Measurements from ENCODE around the gene MTX1.

The MTX1 gene

DNA sequence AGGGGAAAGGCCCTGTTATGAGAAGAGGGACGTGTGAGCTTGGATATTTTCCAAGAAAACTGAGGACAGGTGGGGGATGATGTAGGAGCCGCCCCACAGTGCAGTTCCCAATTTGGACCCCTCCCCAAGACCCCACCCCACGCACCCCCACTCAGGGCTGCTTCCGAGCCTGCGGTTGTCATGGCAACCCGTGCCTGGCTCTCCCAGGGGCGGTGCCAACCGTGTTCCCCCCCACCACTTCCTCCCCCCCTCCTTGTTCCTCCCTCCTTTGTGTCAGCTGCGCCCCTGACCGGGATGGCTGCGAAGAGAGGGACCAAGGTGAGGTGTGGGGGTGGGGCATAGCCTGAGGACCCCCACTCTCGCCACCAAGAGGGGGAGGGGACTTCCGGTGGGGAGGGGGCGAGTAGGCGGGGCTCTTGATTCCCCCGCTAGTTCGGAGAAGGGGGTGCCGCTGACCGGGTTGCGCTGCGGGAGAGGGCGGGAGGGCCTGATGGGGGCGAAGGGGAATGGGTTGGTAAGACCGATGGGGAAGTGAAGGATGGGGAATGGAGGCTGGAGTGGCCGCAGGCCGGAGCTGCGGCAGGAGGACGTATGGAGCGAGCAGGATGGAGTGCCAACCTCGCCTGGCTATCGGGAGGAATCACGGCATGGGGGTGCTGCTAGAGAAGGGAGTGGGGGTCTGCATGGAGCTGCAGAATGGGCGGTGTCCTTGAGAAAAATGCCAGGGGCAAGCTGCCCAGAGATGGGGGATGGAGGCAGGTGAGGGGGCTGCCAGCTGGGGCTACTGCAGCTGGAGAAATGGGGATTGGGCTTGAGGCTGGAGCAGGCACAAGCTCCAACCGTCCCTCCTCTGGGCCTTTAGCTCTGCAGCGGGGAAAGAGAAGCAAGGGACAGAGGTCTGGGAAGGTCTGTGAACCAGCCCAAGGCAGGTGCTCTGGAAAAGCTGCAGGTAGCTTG, 33.9 kb upstream of the MTX1 start:
- DNase-seq = no peak

- DNase-seq = no peak
These were observed 33.1 kb upstream of the MTX1 start for GRCh38 chr1:155175281-155175926.

DNA sequence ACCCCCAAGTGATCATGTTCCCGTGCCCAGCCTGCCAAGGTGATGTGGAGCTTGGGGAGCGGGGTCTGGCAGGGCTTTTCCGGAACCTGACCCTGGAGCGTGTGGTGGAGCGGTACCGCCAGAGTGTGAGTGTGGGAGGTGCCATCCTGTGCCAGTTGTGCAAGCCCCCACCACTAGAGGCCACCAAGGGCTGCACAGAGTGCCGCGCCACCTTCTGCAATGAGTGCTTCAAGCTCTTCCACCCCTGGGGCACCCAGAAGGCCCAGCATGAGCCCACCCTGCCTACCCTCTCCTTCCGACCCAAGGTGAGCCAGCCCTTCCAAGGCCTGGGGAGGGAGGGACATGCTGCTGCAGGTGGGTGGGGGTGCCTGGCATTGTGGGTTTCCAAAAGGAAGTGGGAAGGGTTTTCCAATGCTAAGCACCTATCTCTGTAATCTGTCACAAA, 32.5 kb upstream of the MTX1 start:
- DNase-seq = peak; percentile 16 to 29

GRCh38 chr1:155176544-155177071, 31.9 kb upstream of the MTX1 start:
- peak; percentile 71 to 76 for DNase-seq

DNA sequence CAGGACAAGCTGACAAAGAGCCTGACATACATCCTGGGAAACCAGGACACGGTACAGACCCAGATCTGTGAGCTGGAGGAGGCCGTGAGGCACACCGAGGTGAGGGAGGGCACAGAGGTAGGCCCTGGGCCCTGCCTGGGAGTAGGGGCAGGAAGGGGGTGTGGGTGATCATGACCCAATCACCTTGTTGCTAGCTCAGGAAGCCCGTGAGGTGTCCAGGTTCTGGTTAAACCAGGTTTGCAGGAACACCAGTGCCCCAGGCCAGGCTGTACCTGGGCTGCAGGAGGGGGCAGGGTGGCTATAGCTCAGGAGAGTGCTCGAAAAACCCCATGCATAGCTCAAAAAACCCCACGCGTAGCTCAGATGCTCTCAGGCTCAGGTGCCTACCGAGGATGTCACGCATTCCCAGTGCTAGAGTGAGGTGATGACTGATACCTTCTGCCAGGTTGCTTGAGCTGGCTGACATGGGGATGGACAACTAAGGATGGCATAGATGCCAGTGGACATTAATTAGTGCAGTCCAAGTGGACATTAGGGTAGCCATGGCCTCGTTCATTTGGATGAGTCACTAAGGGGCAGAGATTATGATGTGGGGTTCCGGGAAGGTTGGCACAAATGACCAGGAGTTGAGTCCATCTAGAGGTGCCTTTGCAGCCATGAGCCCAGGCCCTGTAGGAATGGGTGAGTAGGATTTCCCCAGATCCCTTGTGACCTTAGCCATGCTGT, 31.1 kb upstream of the MTX1 start:
- no peak for DNase-seq

DNA sequence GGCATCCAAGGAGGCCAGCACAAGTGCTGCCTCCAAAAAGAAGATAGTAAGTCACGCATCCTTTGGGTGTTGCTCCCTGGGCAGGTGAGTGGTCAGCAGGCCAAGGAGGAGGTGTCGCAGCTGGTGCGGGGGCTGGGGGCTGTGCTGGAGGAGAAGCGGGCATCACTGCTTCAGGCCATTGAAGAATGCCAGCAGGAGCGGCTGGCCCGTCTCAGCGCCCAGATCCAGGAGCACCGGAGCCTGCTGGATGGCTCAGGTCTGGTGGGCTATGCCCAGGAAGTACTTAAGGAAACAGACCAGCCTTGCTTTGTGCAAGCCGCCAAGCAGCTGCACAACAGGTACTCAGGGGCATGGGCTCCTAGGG, 30.6 kb upstream of the MTX1 start:
- DNase-seq = no peak

- DNase-seq = peak; percentile 16 to 41
These were observed 29.9 kb upstream of the MTX1 start for GRCh38 chr1:155178441-155179111.

- no peak for DNase-seq
These were observed 29.1 kb upstream of the MTX1 start for GRCh38 chr1:155179112-155180031.

DNA sequence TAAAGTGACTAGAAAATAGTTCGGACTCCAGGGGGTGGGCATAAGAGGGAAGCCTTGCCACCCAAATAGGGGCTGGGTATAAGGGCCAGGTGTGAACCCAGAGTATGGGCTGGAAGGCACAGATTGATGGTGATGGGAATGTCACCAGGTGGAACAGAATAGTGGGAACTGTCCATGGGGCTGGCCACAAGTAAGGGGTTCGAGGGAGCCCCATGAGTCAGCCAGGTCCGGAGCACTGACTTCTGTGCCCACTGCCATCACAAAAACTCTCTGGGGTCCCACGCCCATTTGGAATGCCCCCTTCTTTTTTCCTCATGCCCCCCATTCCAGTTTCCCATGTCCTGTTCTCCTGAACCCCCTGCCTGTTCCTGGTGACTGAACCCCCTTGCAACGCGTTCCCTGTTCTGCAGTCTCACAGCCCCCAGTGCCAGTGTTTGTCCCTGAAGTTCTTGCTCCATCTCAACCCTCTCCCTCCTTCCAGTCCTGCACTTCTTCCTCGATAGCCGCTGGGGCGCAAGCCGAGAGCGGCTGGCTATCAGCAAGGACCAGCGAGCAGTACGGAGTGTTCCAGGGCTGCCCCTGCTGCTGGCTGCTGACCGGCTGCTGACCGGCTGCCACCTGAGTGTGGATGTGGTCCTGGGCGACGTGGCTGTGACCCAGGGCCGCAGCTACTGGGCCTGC, 27.0 kb upstream of the MTX1 start:
- DNase-seq = no peak

- DNase-seq = no peak
These were observed 26.4 kb upstream of the MTX1 start for GRCh38 chr1:155182052-155182550.

DNA sequence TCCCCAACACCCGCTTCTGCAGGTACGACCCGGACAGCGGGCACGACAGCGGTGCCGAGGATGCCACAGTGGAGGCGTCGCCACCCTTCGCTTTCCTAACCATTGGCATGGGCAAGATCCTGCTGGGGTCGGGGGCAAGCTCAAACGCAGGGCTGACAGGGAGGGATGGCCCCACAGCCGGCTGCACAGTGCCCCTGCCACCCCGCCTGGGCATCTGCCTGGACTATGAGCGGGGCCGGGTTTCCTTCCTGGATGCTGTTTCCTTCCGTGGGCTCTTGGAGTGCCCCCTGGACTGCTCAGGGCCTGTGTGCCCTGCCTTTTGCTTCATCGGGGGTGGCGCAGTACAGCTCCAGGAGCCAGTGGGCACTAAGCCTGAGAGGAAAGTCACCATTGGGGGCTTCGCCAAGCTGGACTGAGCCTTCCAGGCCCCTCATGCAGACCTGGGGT, 24.7 kb upstream of the MTX1 start:
- no peak for DNase-seq

DNA sequence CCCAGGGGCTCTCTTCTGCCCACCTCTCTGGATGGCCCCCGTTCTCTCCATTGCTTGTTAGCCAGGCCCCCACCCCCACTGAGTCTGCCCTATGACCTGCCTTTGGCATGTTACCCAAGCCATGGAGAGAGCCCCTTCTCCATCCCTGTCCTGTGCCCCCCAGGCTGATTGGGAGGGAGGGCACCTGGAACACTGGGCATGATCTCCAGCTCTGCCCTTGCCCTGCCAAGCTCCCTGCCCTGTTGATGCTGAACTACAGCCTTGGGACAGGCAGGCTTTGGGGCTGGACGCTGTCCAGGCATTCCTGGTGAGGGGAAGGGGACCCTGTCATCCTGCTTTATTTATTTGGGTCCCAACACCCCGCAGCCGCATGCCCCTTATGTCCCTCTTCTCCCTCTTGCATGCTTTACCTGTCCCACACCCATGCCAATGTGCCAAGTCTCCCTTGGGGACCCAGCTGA, 24.1 kb upstream of the MTX1 start:
- no peak for DNase-seq

DNA sequence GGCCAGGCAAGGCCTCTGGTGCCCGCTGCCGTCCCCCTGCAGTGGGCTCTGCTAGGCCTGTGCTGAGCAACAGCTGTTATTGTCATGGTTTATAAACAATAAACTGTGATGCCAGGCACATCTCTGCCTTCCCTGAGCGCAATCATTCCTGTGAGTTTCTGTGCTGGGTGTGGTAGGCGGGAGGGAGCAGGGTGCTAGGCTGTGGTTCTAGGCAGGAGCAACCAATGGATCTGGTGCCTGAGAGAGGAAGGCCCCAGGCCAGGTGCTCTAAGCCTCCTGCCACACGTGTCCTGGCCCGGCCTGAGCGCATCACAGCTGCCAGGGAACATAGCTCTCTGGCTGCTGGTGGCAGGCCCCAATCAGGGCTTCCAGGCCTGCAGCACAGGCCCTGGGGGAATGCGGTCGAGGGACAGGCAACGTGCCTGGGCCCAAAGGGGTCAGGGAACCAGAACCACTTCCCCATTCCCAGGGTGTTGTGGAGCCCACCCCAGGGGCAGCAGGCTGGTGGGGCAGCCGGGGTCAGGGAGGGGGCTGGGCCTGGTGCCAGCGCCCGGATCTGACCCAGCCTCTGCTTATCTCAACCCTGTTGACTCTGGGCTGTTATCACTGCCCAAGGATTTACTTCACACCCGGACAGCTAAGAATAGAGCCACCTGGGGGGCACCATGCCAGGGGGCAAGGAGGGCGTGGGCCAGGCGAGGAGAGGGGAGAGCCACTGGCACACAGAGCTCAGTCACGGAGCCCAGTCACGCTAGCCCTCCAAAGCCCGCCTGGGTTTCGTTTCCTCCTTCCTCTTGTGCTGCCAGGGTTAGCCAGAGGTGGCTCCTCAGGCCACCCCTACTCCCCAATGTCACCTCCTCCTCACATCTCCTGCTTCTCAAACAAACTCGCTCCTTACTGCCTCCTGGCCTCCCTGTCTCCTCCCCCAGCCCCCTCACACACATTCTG, 23.4 kb upstream of the MTX1 start:
- DNase-seq = no peak

DNA sequence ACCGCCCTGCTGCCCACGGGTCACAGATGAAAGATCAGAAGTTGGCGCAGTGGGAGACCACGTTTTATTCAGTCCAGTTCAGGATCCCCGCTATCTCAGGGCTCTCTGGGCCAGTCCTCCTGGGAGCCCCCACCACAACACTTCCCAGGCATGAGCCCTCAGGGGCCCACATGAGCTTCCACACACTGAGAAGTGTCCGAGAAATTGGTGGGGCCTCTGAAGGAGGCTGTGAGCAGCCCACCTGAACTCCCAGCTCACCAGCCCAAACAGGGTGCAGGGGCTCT, 22.8 kb upstream of the MTX1 start:
- no peak for DNase-seq

GRCh38 chr1:155186067-155186793, 22.3 kb upstream of the MTX1 start:
- DNase-seq = no peak

DNA sequence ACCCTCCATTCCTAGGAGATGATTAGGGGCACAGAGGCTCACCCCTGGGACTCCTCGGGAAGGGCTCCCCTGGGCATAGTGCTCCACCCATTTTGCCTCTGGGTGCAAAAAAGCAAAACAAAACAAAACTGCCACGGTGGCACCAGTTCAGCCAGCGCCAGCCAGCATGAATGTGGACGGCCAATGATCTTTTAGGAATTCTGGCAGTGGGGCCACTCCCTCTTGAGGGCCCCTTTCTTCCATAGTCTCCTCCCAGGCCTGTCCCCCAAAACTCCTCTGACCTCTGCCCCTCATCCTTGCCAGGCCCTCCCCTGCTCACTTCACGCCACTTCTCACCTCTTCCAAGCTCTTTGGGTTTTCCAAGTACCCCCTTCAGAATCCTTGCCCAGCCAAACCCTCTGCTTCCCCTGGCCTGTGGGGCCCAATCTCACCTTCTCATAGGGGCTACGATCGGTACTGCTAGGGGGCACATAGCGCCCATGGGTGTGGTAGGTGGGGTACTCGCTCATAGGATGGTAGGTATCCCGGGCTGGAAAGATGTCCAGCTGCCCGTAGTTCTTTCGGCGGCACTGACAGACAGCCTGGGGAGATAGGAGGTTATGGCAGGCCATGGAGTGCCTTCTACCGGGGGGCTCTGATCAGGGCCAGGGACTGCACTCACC, 21.6 kb upstream of the MTX1 start:
- DNase-seq = no peak

- DNase-seq = no peak
These were observed 21.0 kb upstream of the MTX1 start for GRCh38 chr1:155187456-155187891.

DNA sequence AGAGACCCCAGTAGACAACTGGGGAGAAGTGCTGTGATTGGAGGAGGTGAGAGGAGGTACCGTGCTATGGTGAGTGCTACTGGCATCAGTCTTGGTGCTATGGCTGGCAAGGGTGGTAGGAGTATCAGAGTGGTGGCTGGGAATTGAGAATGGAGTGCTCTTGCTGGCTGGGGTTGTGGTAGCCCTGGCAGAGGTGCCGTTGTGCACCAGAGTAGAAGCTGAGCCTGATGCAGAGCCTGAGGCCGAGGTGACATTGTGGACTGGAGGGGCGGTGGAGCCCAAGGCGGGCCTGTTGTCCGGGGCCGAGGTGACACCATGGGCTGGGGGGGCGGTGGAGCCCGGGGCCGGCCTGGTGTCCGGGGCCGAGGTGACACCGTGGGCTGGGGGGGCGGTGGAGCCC, 20.2 kb upstream of the MTX1 start:
- DNase-seq = no peak

Measured in AML-193 (cell line).